Measurements from ENCODE around the gene IRS1. TPM values are rescaled to one million over a fixed set of nuclear protein-coding genes. Genes with fewer than 3 reads are reported as not detected.

The IRS1 gene
- polyA plus RNA-seq, 1 donor (not counting 4 experiments of a cell fraction or from before 2014, with no cell fraction given) = 11.2 TPM

GRCh38 chr2:226771067-226771466, 28.6 kb downstream of the IRS1 start:
- Histone ChIP-seq H3K4me1 (ENCODE audit: control insufficient read depth, extremely low read depth, insufficient read depth, low read length) (peaks cover 17% of the 10 kb centered on the region), H3K9me1 (ENCODE audit: control insufficient read depth, extremely low read depth, insufficient read depth, low read length) (no peaks in the 10 kb centered on the region), H3K27me3 (ENCODE audit: control insufficient read depth, extremely low read depth, insufficient read depth, low read length) (no peaks in the 10 kb centered on the region), H3K9me3 (ENCODE audit: control insufficient read depth, low read depth, low read length) (no peaks in the 10 kb centered on the region), H3K9ac (ENCODE audit: control insufficient read depth, extremely low read depth, insufficient read depth, low read length) (no peak overlapping the region), H2AFZ (ENCODE audit: control insufficient read depth, low read length) (no peak overlapping the region), H3K4me2 (ENCODE audit: control insufficient read depth, extremely low read depth, insufficient read depth, low read depth, low read length) (no peak overlapping the region), H3K27ac (ENCODE audit: control insufficient read depth, insufficient read depth, low read length) (no peak overlapping the region), H4K20me1 (ENCODE audit: control insufficient read depth, extremely low read depth, insufficient read depth, low read length) (no peaks in the 10 kb centered on the region), H3K79me2 (ENCODE audit: control insufficient read depth, insufficient read depth, low read length) (peaks cover 34% of the 10 kb centered on the region), H3K36me3 (ENCODE audit: control insufficient read depth in 2 of 2, extremely low read depth in 1 of 2, insufficient read depth in 2 of 2, low read length in 2 of 2) (peaks cover 9 to 10% of the 10 kb centered on the region in 2 experiments), H3K4me3 (ENCODE audit: control insufficient read depth in 2 of 3, extremely low read depth in 1 of 3, insufficient read depth in 2 of 3, low read depth in 1 of 3, low read length in 3 of 3) (no peak overlapping the region)
- no peak for FAIRE-seq
- DNase-seq (ENCODE audit: low read depth, low spot score) = no peak
- dilution Hi-C loops (cut with MboI; ENCODE audit: extremely low pct_ligation_motif_present, low sequenced_read_pairs) = no loop called here
- no peak for TF ChIP-seq EZH2 (IDR thresholded peaks at IDR 0.05; ENCODE audit: low read length)
- TF ChIP-seq CTCF (optimal IDR thresholded peaks at IDR 0.05 in 1 of 3, IDR thresholded peaks at IDR 0.05 in 1 of 3, conservative IDR thresholded peaks at IDR 0.05 in 1 of 3; ENCODE audit: extremely low read depth in 1 of 3, insufficient read depth in 2 of 3, low read length in 3 of 3) = no peak

- Histone ChIP-seq H3K36me3 (ENCODE audit: control insufficient read depth in 2 of 2, extremely low read depth in 1 of 2, insufficient read depth in 2 of 2, low read length in 2 of 2) (peaks cover 6 to 16% of the 10 kb centered on the region in 2 experiments), H3K4me1 (ENCODE audit: control insufficient read depth, extremely low read depth, insufficient read depth, low read length) (no peaks in the 10 kb centered on the region), H4K20me1 (ENCODE audit: control insufficient read depth, extremely low read depth, insufficient read depth, low read length) (no peaks in the 10 kb centered on the region), H3K4me3 (ENCODE audit: control insufficient read depth in 2 of 3, extremely low read depth in 1 of 3, insufficient read depth in 2 of 3, low read depth in 1 of 3, low read length in 3 of 3) (no peak overlapping the region), H3K4me2 (ENCODE audit: control insufficient read depth, extremely low read depth, insufficient read depth, low read depth, low read length) (no peak overlapping the region), H3K27me3 (ENCODE audit: control insufficient read depth, extremely low read depth, insufficient read depth, low read length) (no peaks in the 10 kb centered on the region), H3K9ac (ENCODE audit: control insufficient read depth, extremely low read depth, insufficient read depth, low read length) (no peak overlapping the region), H2AFZ (ENCODE audit: control insufficient read depth, low read length) (no peak overlapping the region), H3K27ac (ENCODE audit: control insufficient read depth, insufficient read depth, low read length) (no peak overlapping the region), H3K9me3 (ENCODE audit: control insufficient read depth, low read depth, low read length) (peaks cover 3% of the 10 kb centered on the region), H3K79me2 (ENCODE audit: control insufficient read depth, insufficient read depth, low read length) (peaks cover 34% of the 10 kb centered on the region), H3K9me1 (ENCODE audit: control insufficient read depth, extremely low read depth, insufficient read depth, low read length) (no peaks in the 10 kb centered on the region)
- FAIRE-seq (no peak), DNase-seq (ENCODE audit: low read depth, low spot score) (no peak)
- dilution Hi-C loops (cut with MboI; ENCODE audit: extremely low pct_ligation_motif_present, low sequenced_read_pairs) = no loop called here
- TF ChIP-seq EZH2 (IDR thresholded peaks at IDR 0.05; ENCODE audit: low read length) (no peak), CTCF (optimal IDR thresholded peaks at IDR 0.05 in 1 of 3, IDR thresholded peaks at IDR 0.05 in 1 of 3, conservative IDR thresholded peaks at IDR 0.05 in 1 of 3; ENCODE audit: extremely low read depth in 1 of 3, insufficient read depth in 2 of 3, low read length in 3 of 3) (no peak)
These were observed 32.4 kb downstream of the IRS1 start for GRCh38 chr2:226767056-226767813.

Measured in keratinocyte (primary cell).